Lower lobe of right lung (tissue), 2 donors: ENCODE data around the gene SLC38A11. TPM values are rescaled to one million over a fixed set of nuclear protein-coding genes. Genes with fewer than 3 reads are reported as not detected.

Source experiments
- ATAC-seq, 2 donors: fragments of 200-7000 bp; cut with Tn5 transposase; one replicate each; pipeline ENCODE4 v1.9.1; 2020 to 2022; ENCODE audit warnings: mild to moderate bottlenecking in 2 of 2, moderate library complexity in 2 of 2
- DNase-seq: peaks from one replicate; pipeline ENCODE4 v3.0.0-alpha.2; 2020
- H3K27ac ChIP-seq: fragments of 200-600 bp; one replicate; pipeline ENCODE4 v1.8.0; 2022
- H3K27me3 ChIP-seq: fragments of 200-600 bp; one replicate; pipeline ENCODE4 v1.8.0; 2022; ENCODE audit warnings: low read depth
- H3K36me3 ChIP-seq: fragments of 200-600 bp; one replicate; pipeline ENCODE4 v1.8.0; 2022; ENCODE audit warnings: mild to moderate bottlenecking
- H3K4me1 ChIP-seq: fragments of 200-600 bp; one replicate; pipeline ENCODE4 v1.8.0; 2022
- H3K4me3 ChIP-seq: fragments of 200-600 bp; one replicate; pipeline ENCODE4 v1.8.0; 2022; ENCODE audit warnings: mild to moderate bottlenecking
- H3K9me3 ChIP-seq: fragments of 200-600 bp; one replicate; pipeline ENCODE4 v1.8.0; 2022
- intact Hi-C: fragments of 100-400 bp; cut with DNase I; formaldehyde crosslinking; loops from one replicate; pipeline ENCODE4 v1.11.0; 2022
- total RNA-seq: library from RNA; stranded (reverse); fragmentation: NEBNext Ultra II Directional; extraction: Animal tissue kit (Norgen Biotek cat#: 25700); gene quantifications from one replicate; pipeline ENCODE4 v1.2.1, GENCODE V29; 2021
- TF ChIP-seq, protein P1 (sequence below): fragments of 200-600 bp; IDR thresholded peaks from one replicate; pipeline ENCODE4 v1.8.0; 2022; ENCODE audit warnings: antibody characterized with exemption, mild to moderate bottlenecking
- donor health status: DM: no; HTN: yes; CAD: no; lungs with severe emphysema.

Gene SLC38A11
- total RNA-seq, 1 donor from 2014 or later: 0.44 TPM

DNA sequence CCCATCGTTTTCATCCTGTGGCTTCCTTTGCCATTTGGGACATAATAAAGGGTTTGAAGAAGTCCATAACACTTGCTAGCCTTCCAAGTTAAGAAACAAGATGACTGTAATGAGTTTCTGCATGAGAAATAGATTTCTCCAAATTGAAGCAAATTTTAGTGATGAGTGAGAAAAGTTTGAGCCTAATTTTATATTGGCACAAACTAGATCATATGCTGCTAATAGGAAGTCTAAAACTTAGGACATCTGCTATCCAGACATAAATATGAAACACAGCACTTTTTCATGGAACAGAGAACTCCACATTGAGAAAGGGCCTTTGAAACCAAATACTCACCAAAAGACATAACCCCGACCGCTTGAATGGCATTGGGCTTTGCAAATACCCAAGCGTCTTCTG lies 39.8 kb downstream of the SLC38A11 start:
- H3K27ac ChIP-seq: no peak overlapping the region
- intact Hi-C loops: no loop called here
- H3K4me1 ChIP-seq: peaks cover 28% of the 10 kb centered on the region

DNA sequence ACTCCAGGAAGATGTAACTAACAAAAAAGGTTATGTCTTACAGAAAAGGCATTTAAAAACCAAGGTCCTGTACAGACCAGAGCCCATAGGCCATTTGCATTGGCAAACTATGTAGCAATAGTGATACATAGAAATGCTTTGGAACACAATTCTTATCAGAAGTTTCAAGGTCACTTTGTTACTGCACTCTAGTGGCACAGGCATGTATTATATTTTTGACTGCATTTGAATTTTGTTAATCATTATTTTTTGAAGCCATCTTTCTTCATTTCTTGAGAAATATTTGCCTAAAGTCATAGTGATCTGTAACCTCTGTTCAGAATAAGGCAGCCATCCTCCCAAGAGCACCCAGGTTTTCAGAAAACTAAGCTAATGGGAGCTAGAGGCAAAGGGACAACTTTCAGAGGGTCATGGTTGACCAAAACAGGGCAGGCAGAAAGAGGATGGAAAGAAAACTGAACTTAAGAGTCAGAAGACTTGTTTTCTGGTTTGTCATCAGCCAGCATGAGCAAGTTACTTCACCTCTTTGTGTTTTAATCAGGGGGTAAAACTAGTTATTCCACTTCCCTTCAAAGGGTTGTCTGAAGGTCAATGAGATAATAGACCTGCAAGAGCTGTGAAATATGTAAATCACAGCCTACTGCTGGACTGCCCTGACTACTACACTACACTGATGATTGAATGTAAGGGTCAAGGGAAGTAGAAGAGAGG lies 41.5 kb downstream of the SLC38A11 start:
- Histone ChIP-seq H3K36me3 (no peaks in the 10 kb centered on the region), H3K9me3 (no peaks in the 10 kb centered on the region), H3K4me3 (no peak overlapping the region), H3K27ac (peak overlapping the region; percentile 0), H3K4me1 (peaks cover 36% of the 10 kb centered on the region), H3K27me3 (no peaks in the 10 kb centered on the region)
- no peak for DNase-seq
- TF ChIP-seq, protein P1, sequence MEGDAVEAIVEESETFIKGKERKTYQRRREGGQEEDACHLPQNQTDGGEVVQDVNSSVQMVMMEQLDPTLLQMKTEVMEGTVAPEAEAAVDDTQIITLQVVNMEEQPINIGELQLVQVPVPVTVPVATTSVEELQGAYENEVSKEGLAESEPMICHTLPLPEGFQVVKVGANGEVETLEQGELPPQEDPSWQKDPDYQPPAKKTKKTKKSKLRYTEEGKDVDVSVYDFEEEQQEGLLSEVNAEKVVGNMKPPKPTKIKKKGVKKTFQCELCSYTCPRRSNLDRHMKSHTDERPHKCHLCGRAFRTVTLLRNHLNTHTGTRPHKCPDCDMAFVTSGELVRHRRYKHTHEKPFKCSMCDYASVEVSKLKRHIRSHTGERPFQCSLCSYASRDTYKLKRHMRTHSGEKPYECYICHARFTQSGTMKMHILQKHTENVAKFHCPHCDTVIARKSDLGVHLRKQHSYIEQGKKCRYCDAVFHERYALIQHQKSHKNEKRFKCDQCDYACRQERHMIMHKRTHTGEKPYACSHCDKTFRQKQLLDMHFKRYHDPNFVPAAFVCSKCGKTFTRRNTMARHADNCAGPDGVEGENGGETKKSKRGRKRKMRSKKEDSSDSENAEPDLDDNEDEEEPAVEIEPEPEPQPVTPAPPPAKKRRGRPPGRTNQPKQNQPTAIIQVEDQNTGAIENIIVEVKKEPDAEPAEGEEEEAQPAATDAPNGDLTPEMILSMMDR: peak; percentile 45
- intact Hi-C loops: loop anchor here (5.0 kb wide), 1 partner anchor 176 kb away; no protein-coding TSS in a partner anchor
- ATAC-seq: peak; percentile 83

More for the DNA sequence above, 39.8 kb downstream of the SLC38A11 start:
- TF ChIP-seq, protein P1: no peak
- Histone ChIP-seq H3K9me3 (no peaks in the 10 kb centered on the region), H3K4me3 (no peak overlapping the region), H3K27me3 (no peaks in the 10 kb centered on the region), H3K36me3 (no peaks in the 10 kb centered on the region)
- no peak for ATAC-seq
- DNase-seq: no peak

DNA sequence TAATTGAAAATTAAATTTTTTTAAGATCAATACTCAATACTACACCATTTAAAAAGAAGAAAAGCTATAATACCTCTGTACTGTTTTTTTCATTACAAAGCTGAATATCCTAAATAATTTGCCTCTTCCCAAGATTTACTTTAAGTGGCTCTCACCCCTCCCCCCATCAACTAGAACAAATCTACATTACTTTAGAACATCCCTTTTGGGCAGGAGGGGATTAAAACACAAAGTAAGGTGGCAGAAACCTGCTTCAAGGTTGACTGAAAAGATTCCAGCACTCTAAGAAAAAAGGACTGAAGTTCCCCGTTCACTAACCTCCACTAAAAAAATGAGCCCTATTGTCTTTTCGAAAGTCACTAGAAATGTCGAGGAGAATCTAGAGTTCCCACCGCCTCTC lies 42.3 kb downstream of the SLC38A11 start:
- TF ChIP-seq, protein P1: no peak
- Histone ChIP-seq H3K4me3 (no peak overlapping the region), H3K36me3 (no peaks in the 10 kb centered on the region), H3K27me3 (no peaks in the 10 kb centered on the region), H3K27ac (peak overlapping the region; percentile 0), H3K9me3 (no peaks in the 10 kb centered on the region), H3K4me1 (peaks cover 36% of the 10 kb centered on the region)
- intact Hi-C loops: loop anchor here (5.0 kb wide), 1 partner anchor 176 kb away; no protein-coding TSS in a partner anchor
- ATAC-seq: no peak
- DNase-seq: no peak

DNA sequence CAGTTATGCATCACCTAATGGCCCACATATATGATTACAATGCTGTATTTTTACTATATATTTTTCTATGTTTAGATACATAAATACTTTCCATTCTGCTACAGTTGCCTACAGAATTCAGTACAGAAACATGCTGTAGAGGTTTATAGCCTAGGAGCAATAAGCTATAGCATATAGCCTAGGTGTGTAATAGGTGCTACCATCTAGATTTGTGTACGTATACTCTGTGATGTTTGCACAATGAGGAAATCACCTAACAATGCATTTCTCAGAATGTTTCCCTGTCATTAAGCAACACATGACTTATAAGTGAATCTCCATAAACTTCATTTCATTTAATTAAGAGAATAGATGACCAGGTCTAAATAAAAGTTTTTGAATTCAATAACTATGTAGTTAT lies 43.5 kb downstream of the SLC38A11 start:
- Histone ChIP-seq H3K27ac (no peak overlapping the region), H3K4me1 (peaks cover 36% of the 10 kb centered on the region)
- no peak for ATAC-seq

DNA sequence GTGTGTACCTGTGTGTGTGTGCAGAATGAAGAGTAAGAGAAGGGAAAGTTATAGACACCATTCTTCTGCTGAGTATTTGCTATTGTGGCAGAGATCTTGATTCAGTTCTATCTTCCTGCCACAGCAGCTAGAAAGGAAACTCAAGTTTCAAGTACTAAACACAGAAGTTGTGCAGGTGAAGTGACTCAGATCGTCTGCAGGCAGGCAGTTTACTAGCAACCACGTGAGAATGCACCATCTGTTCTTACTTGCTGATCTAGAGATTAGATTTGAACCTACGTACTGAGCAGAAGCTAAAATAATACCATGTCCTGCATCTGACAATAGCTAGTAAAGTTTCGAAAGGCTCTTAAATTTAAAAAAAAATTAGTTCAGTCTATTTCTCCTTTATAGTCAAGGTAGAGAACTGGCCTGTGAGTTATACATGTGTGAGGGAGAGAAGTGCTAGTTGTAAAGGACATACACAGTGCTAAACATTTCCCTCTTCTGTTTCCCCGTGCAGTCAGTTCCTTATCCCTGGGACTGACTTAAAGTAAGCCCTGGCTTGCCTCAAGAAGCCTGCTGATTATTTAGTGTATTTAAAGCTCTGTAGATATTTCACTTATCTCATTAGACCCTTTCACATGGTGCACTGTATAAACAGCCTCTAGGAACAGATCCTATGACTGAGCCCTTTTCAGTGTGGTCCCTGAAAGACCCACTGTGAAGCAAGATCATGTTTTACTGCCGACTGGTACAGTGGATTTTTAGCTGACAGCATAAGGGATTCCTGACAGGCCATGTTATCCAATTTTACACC lies 45.0 kb downstream of the SLC38A11 start:
- intact Hi-C loops: loop anchor here (5.0 kb wide), 1 partner anchor 173 kb away; no protein-coding TSS in a partner anchor
- H3K27ac ChIP-seq: peak overlapping the region; percentile 65
- no peaks in the 10 kb centered on the region for H3K27me3 ChIP-seq
- H3K4me3 ChIP-seq: no peak overlapping the region
- H3K4me1 ChIP-seq: peaks cover 36% of the 10 kb centered on the region
- peak; percentile 70 to 88 for ATAC-seq
- H3K9me3 ChIP-seq: no peaks in the 10 kb centered on the region
- no peak for DNase-seq
- TF ChIP-seq, protein P1: no peak
- H3K36me3 ChIP-seq: no peaks in the 10 kb centered on the region

More for the DNA sequence above, 43.5 kb downstream of the SLC38A11 start:
- Histone ChIP-seq H3K4me3 (no peak overlapping the region), H3K9me3 (no peaks in the 10 kb centered on the region), H3K36me3 (no peaks in the 10 kb centered on the region), H3K27me3 (no peaks in the 10 kb centered on the region)
- no peak for DNase-seq
- intact Hi-C loops: loop anchor here (5.0 kb wide), 1 partner anchor 175 kb away; no protein-coding TSS in a partner anchor
- TF ChIP-seq, protein P1: no peak
